IMR-90 (cell line): ENCODE measurements around the gene RASGRP2. TPM values are rescaled to one million over a fixed set of nuclear protein-coding genes. Genes with fewer than 3 reads are reported as not detected.

Source experiments
- ATAC-seq: fragments of 200-7000 bp; cut with Tn5 transposase; 2 replicates; pipeline ENCODE4 v1.9.1; 2020; ENCODE audit warnings: low read depth, mild to moderate bottlenecking, moderate library complexity
- BruUV-seq: library from RNA; stranded (reverse); fragments of 400-500 nt; replicated peaks from 2 replicates; lab custom pipeline; 2021; lab: Mats Ljungman, UMichigan
- CTCF ChIA-PET: fragments of 300-600 bp; formaldehyde crosslinking; extraction: SDS; loops from one replicate; lab custom pipeline; 2021; ENCODE audit warnings: antibody characterized with exemption; lab: Yijun Ruan, JAX
- POLR2A ChIA-PET: fragments of 300-600 bp; sonication (Branson Sonifier 250); formaldehyde crosslinking; loops from one replicate; lab custom pipeline; 2022; ENCODE audit warnings: antibody characterized with exemption; ENCODE audit not compliant: unreplicated experiment; lab: Charles Lee
- DNase-seq: peaks from one replicate; pipeline ENCODE4 v3.0.0; 2013
- H2AFZ ChIP-seq: replicated peaks from 2 replicates; pipeline ENCODE3; 2013; ENCODE audit warnings: low read length, mild to moderate bottlenecking; ENCODE audit not compliant: poor library complexity
- H2AK5ac ChIP-seq: 2 replicates; pipeline ENCODE4 v1.6.1; 2013; ENCODE audit warnings: low read depth, low read length, inconsistent platforms
- H2AK9ac ChIP-seq: replicated peaks from 2 replicates; pipeline ENCODE3; 2013; ENCODE audit warnings: mild to moderate bottlenecking, low read depth, low read length, moderate library complexity; ENCODE audit not compliant: poor library complexity
- H2BK120ac ChIP-seq: 2 replicates; pipeline ENCODE4 v1.6.1; 2013; ENCODE audit warnings: low read depth, low read length, inconsistent platforms
- H2BK15ac ChIP-seq: 3 replicates; pipeline ENCODE4 v1.6.1; 2013; ENCODE audit warnings: low read depth, low read length, inconsistent platforms
- H2BK20ac ChIP-seq: 2 replicates; pipeline ENCODE4 v1.6.1; 2013; ENCODE audit warnings: low read depth, mild to moderate bottlenecking, inconsistent platforms, low read length, moderate library complexity
- H2BK5ac ChIP-seq: 2 replicates; pipeline ENCODE4 v1.6.1; 2013; ENCODE audit warnings: mild to moderate bottlenecking, low read depth, low read length, inconsistent platforms; ENCODE audit not compliant: poor library complexity, severe bottlenecking
- H3K14ac ChIP-seq: replicated peaks from 2 replicates; pipeline ENCODE4 v1.6.1; 2013; ENCODE audit warnings: low read depth, low read length, inconsistent platforms
- H3K18ac ChIP-seq: 2 replicates; pipeline ENCODE4 v1.6.1; 2013; ENCODE audit warnings: low read depth, low read length, control low read depth
- H3K23ac ChIP-seq: 2 replicates; pipeline ENCODE4 v1.6.1; 2013; ENCODE audit warnings: low read depth, low read length, inconsistent platforms
- H3K27ac ChIP-seq: 2 replicates; pipeline ENCODE4 v1.5.1; 2013; ENCODE audit warnings: mild to moderate bottlenecking, control low read depth, low read length; ENCODE audit not compliant: insufficient read depth
- H3K27me3 ChIP-seq: 2 replicates; pipeline ENCODE4 v1.6.1; 2013; ENCODE audit warnings: low read length; ENCODE audit not compliant: control insufficient read depth, insufficient read depth
- H3K36me3 ChIP-seq: 2 replicates; pipeline ENCODE4 v1.6.1; 2013; ENCODE audit warnings: low read length, mixed read lengths; ENCODE audit not compliant: control insufficient read depth, insufficient read depth
- H3K4ac ChIP-seq: 2 replicates; pipeline ENCODE4 v1.6.1; 2013; ENCODE audit warnings: low read depth, low read length, inconsistent platforms
- H3K4me1 ChIP-seq: 2 replicates; pipeline ENCODE4 v1.6.1; 2013; ENCODE audit warnings: low read length, mixed read lengths; ENCODE audit not compliant: control insufficient read depth, insufficient read depth
- H3K4me2 ChIP-seq: 2 replicates; pipeline ENCODE4 v1.6.1; 2013; ENCODE audit warnings: low read depth, mild to moderate bottlenecking, control low read depth, low read length, moderate library complexity
- H3K4me3 ChIP-seq: 2 replicates; pipeline ENCODE4 v1.5.1; 2013; ENCODE audit warnings: low read depth, mild to moderate bottlenecking, control low read depth, low read length, moderate library complexity; ENCODE audit not compliant: insufficient read depth
- H3K56ac ChIP-seq: 2 replicates; pipeline ENCODE4 v1.6.1; 2013; ENCODE audit warnings: low read length, inconsistent platforms; ENCODE audit not compliant: insufficient read depth; ENCODE audit errors: extremely low read depth
- H3K79me1 ChIP-seq, 2 experiments: 2 replicates each; pipeline ENCODE4 v1.6.1; 2013; ENCODE audit warnings: low read length in 2 of 2, inconsistent platforms in 1 of 2, low read depth in 1 of 2
- H3K9ac ChIP-seq: 2 replicates; pipeline ENCODE4 v1.6.1; 2013; ENCODE audit warnings: low read depth, low read length, control low read depth
- H3K9me1 ChIP-seq: 2 replicates; pipeline ENCODE4 v1.6.1; 2013; ENCODE audit warnings: low read length, inconsistent platforms; ENCODE audit not compliant: insufficient read depth
- H3K9me3 ChIP-seq: 2 replicates; pipeline ENCODE4 v1.6.1; 2013; ENCODE audit warnings: low read length; ENCODE audit not compliant: control insufficient read depth, insufficient read depth
- H4K20me1 ChIP-seq: 2 replicates; pipeline ENCODE4 v1.6.1; 2013; ENCODE audit warnings: low read length, inconsistent platforms; ENCODE audit not compliant: insufficient read depth
- H4K5ac ChIP-seq: 2 replicates; pipeline ENCODE4 v1.6.1; 2013; ENCODE audit warnings: mild to moderate bottlenecking, low read depth, low read length, control low read depth
- H4K8ac ChIP-seq, 2 experiments: 2 replicates each; pipeline ENCODE4 v1.6.1; 2013; ENCODE audit warnings: low read depth in 2 of 2, low read length in 2 of 2, control low read depth in 1 of 2, inconsistent platforms in 1 of 2
- H4K91ac ChIP-seq: 2 replicates; pipeline ENCODE4 v1.6.1; 2013; ENCODE audit warnings: low read depth, low read length, inconsistent platforms; ENCODE audit not compliant: insufficient read depth
- BHLHE40 ChIP-seq: fragments of 150-350 bp; IDR thresholded peaks from 2 replicates; pipeline ENCODE4 v1.6.1; 2016; ENCODE audit warnings: mild to moderate bottlenecking, low read depth, low read length
- CEBPB ChIP-seq: IDR thresholded peaks from 2 replicates; pipeline ENCODE4 v1.6.1; 2012; ENCODE audit warnings: low read depth, low read length, improper control_type of control experiment
- CHD1 ChIP-seq: IDR thresholded peaks from 2 replicates; pipeline ENCODE4 v1.6.1; 2012; ENCODE audit warnings: low read depth, low read length, improper control_type of control experiment
- FOS ChIP-seq: fragments of 150-350 bp; IDR thresholded peaks from 2 replicates; pipeline ENCODE4 v1.6.1; 2016; ENCODE audit warnings: low read depth, low read length
- MAFK ChIP-seq: IDR thresholded peaks from 2 replicates; pipeline ENCODE4 v1.6.1; 2012; ENCODE audit warnings: low read depth, low read length, improper control_type of control experiment
- MAZ ChIP-seq: IDR thresholded peaks from 2 replicates; pipeline ENCODE4 v1.6.1; 2012; ENCODE audit warnings: low read depth, mild to moderate bottlenecking, low read length, improper control_type of control experiment, moderate library complexity, borderline replicate concordance
- MXI1 ChIP-seq: IDR thresholded peaks from 2 replicates; pipeline ENCODE4 v1.6.1; 2012; ENCODE audit warnings: low read depth, mild to moderate bottlenecking, low read length, moderate library complexity, borderline replicate concordance
- NFE2L2 ChIP-seq: fragments of 150-350 bp; IDR thresholded peaks from 2 replicates; pipeline ENCODE4 v1.6.1; 2016; ENCODE audit warnings: low read depth, mild to moderate bottlenecking, low read length
- POLR2A ChIP-seq: IDR thresholded peaks from 2 replicates; pipeline ENCODE4 v1.6.1; 2012; ENCODE audit warnings: mild to moderate bottlenecking, low read depth, low read length
- RAD21 ChIP-seq: IDR thresholded peaks from 2 replicates; pipeline ENCODE4 v1.6.1; 2012; ENCODE audit warnings: low read length, improper control_type of control experiment
- RCOR1 ChIP-seq: IDR thresholded peaks from 2 replicates; pipeline ENCODE4 v1.6.1; 2012; ENCODE audit warnings: mild to moderate bottlenecking, low read length, improper control_type of control experiment; ENCODE audit not compliant: insufficient replicate concordance
- RFX5 ChIP-seq: IDR thresholded peaks from 2 replicates; pipeline ENCODE4 v1.8.0; 2012; ENCODE audit warnings: low read depth, mild to moderate bottlenecking, low read length, moderate library complexity
- SMC3 ChIP-seq: fragments of 150-350 bp; IDR thresholded peaks from 2 replicates; pipeline ENCODE4 v1.6.1; 2016; ENCODE audit warnings: low read depth, mild to moderate bottlenecking, antibody characterized with exemption, low read length, moderate library complexity
- WGBS, 2 experiments: methylation state at CpG; one replicate each; pipeline versions ENCODE4 v1.1.5 to v1.1.7; 2013; ENCODE audit warnings: missing lambda C conversion rate in 2 of 2; ENCODE audit not compliant: insufficient read length in 1 of 2; ENCODE audit errors: extremely low coverage in 2 of 2; 5-methylcytosine and 5-hydroxymethylcytosine counted together
- dilution Hi-C: fragments of 300-500 bp; cut with HindIII; formaldehyde crosslinking; loops from one replicate; pipeline ENCODE4 v1.14.3; 2018; ENCODE audit warnings: low sequenced_read_pairs; ENCODE audit not compliant: unreplicated experiment
- in situ Hi-C: fragments of 300-500 bp; cut with MboI; formaldehyde crosslinking; loops from 3 replicates; pipeline ENCODE4 v1.14.3; 2019; ENCODE audit warnings: low sequenced_read_pairs, inconsistent platforms, mixed read lengths
- intact Hi-C: fragments of 100-400 bp; cut with micrococcal nuclease; formaldehyde crosslinking; loops from 2 replicates; pipeline ENCODE4 v1.10.0; 2022
- polyA plus RNA-seq, 3 experiments: library from polyadenylated mRNA; depleted of rRNA; stranded (reverse); fragments of >200 nt; gene quantifications; 2 replicates each; pipeline ENCODE4 v1.2.3, GENCODE V29; 2012; ENCODE audit warnings: low replicate concordance in 1 of 3
- total RNA-seq: library from RNA; depleted of rRNA; stranded (reverse); fragments of >200 nt; gene quantifications from 2 replicates; pipeline ENCODE4 v1.2.3, GENCODE V29; 2012
- TF ChIP-seq, protein P1 (sequence below): fragments of 150-350 bp; IDR thresholded peaks from 2 replicates; pipeline ENCODE4 v1.6.1; 2016; ENCODE audit warnings: low read depth, mild to moderate bottlenecking, low read length, moderate library complexity, borderline replicate concordance
- TF ChIP-seq, protein P2 (sequence below): conservative IDR thresholded peaks from 2 replicates; pipeline ENCODE4 v1.5.1; 2012; ENCODE audit warnings: mild to moderate bottlenecking, low read depth, low read length, improper control_type of control experiment
- TF ChIP-seq, protein P3 (sequence below): fragments of 150-350 bp; IDR thresholded peaks from 2 replicates; pipeline ENCODE4 v1.6.1; 2017; ENCODE audit warnings: mild to moderate bottlenecking, antibody characterized with exemption, low read length, low read depth

Gene RASGRP2
- total and polyA plus RNA-seq, 2 of the 4 experiments (the other 2 are of a cell fraction): 1.2 TPM; not detected in 1

- in situ Hi-C loops (no loop called here), dilution Hi-C loops (no loop called here), intact Hi-C loops (no loop called here)
- TF ChIP-seq, protein P1, sequence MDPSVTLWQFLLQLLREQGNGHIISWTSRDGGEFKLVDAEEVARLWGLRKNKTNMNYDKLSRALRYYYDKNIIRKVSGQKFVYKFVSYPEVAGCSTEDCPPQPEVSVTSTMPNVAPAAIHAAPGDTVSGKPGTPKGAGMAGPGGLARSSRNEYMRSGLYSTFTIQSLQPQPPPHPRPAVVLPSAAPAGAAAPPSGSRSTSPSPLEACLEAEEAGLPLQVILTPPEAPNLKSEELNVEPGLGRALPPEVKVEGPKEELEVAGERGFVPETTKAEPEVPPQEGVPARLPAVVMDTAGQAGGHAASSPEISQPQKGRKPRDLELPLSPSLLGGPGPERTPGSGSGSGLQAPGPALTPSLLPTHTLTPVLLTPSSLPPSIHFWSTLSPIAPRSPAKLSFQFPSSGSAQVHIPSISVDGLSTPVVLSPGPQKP: no peak
- TF ChIP-seq, protein P2, sequence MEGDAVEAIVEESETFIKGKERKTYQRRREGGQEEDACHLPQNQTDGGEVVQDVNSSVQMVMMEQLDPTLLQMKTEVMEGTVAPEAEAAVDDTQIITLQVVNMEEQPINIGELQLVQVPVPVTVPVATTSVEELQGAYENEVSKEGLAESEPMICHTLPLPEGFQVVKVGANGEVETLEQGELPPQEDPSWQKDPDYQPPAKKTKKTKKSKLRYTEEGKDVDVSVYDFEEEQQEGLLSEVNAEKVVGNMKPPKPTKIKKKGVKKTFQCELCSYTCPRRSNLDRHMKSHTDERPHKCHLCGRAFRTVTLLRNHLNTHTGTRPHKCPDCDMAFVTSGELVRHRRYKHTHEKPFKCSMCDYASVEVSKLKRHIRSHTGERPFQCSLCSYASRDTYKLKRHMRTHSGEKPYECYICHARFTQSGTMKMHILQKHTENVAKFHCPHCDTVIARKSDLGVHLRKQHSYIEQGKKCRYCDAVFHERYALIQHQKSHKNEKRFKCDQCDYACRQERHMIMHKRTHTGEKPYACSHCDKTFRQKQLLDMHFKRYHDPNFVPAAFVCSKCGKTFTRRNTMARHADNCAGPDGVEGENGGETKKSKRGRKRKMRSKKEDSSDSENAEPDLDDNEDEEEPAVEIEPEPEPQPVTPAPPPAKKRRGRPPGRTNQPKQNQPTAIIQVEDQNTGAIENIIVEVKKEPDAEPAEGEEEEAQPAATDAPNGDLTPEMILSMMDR: no peak
- no peak for TF ChIP-seq RFX5
- TF ChIP-seq MXI1: no peak
- TF ChIP-seq RCOR1: no peak
- no peak for TF ChIP-seq NFE2L2
- no peak for TF ChIP-seq MAZ
- no peak for TF ChIP-seq MAFK
- no peak for TF ChIP-seq SMC3
- TF ChIP-seq CHD1: no peak
- no peak for TF ChIP-seq POLR2A
- TF ChIP-seq RAD21: no peak
- TF ChIP-seq BHLHE40: no peak
- no peak for TF ChIP-seq FOS
- no peak for TF ChIP-seq CEBPB
- TF ChIP-seq, protein P3, sequence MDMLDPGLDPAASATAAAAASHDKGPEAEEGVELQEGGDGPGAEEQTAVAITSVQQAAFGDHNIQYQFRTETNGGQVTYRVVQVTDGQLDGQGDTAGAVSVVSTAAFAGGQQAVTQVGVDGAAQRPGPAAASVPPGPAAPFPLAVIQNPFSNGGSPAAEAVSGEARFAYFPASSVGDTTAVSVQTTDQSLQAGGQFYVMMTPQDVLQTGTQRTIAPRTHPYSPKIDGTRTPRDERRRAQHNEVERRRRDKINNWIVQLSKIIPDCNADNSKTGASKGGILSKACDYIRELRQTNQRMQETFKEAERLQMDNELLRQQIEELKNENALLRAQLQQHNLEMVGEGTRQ: no peak
- WGBS, 2 experiments: 75% methylated on average over 2 of the region's 10 CpGs; no CpG with 5 or more reads in 1 of the 2 experiments
- Histone ChIP-seq H4K20me1 (no peaks in the 10 kb centered on the region), H3K9me1 (no peaks in the 10 kb centered on the region), H2BK5ac (no peak overlapping the region), H3K23ac (no peak overlapping the region), H3K4me3 (no peak overlapping the region), H4K8ac (no peak overlapping the region), H3K18ac (no peak overlapping the region), H3K14ac (no peak overlapping the region), H3K4ac (no peak overlapping the region), H3K27ac (no peak overlapping the region), H3K9ac (no peak overlapping the region), H4K91ac (no peak overlapping the region), H3K4me1 (no peaks in the 10 kb centered on the region), H2BK15ac (no peak overlapping the region), H3K36me3 (no peaks in the 10 kb centered on the region), H2BK120ac (no peak overlapping the region), H2AK5ac (no peak overlapping the region), H2AK9ac (no peak overlapping the region), H3K9me3 (no peaks in the 10 kb centered on the region), H3K56ac (no peak overlapping the region), H3K4me2 (no peak overlapping the region), H3K27me3 (peaks cover 80% of the 10 kb centered on the region), H3K79me1 (no peaks in the 10 kb centered on the region), H2AFZ (no peak overlapping the region), H4K5ac (no peak overlapping the region), H2BK20ac (no peak overlapping the region)
- ChIA-PET POLR2A (no interaction called here), CTCF (interaction anchor here (1.3 kb wide), 1 partner anchor 31 kb away, joined by 5 read pairs; no protein-coding TSS in a partner anchor)
- no TSS peak for BruUV-seq
- DNase-seq (no peak), ATAC-seq (no peak)
These were observed 24.5 kb downstream of the RASGRP2 start for GRCh38 chr11:64719406-64719805.
